ENCODE measurements around the gene DRC1.

DNA sequence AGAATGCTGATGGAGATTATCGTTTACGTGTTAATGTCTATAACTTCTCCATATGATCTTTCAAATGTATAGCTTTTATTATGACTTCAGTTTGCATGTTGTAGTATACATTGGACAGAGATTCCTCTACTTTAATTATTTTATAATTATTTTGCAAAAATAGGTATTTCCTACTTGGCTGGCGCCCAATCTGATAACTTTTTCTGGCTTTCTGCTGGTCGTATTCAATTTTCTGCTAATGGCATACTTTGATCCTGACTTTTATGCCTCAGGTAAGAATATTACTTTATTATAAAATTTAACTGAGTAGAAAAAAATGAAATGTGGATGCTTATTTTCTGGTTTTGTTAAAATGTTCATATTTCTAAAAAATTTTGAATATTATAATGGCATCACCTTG lies 37.1 kb upstream of the DRC1 start:
- TF ChIP-seq SMC3 (conservative IDR thresholded peaks at IDR 0.05; ENCODE audit: poor library complexity) (no peak), POLR2AphosphoS5 (IDR thresholded peaks at IDR 0.05) (no peak), TAF1 (IDR thresholded peaks at IDR 0.05; ENCODE audit: low read depth) (no peak), EP300 (conservative IDR thresholded peaks at IDR 0.05; ENCODE audit: poor library complexity, severe bottlenecking) (no peak), EZH2 (IDR thresholded peaks at IDR 0.05; ENCODE audit: borderline replicate concordance, insufficient read depth, low read length, poor library complexity, severe bottlenecking) (no peak), RAD21 (conservative IDR thresholded peaks at IDR 0.05) (no peak)
- TF ChIP-seq, protein P1, sequence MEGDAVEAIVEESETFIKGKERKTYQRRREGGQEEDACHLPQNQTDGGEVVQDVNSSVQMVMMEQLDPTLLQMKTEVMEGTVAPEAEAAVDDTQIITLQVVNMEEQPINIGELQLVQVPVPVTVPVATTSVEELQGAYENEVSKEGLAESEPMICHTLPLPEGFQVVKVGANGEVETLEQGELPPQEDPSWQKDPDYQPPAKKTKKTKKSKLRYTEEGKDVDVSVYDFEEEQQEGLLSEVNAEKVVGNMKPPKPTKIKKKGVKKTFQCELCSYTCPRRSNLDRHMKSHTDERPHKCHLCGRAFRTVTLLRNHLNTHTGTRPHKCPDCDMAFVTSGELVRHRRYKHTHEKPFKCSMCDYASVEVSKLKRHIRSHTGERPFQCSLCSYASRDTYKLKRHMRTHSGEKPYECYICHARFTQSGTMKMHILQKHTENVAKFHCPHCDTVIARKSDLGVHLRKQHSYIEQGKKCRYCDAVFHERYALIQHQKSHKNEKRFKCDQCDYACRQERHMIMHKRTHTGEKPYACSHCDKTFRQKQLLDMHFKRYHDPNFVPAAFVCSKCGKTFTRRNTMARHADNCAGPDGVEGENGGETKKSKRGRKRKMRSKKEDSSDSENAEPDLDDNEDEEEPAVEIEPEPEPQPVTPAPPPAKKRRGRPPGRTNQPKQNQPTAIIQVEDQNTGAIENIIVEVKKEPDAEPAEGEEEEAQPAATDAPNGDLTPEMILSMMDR (IDR thresholded peaks at IDR 0.05; ENCODE audit: poor library complexity, severe bottlenecking) = no peak
- TF ChIP-seq, protein P2, sequence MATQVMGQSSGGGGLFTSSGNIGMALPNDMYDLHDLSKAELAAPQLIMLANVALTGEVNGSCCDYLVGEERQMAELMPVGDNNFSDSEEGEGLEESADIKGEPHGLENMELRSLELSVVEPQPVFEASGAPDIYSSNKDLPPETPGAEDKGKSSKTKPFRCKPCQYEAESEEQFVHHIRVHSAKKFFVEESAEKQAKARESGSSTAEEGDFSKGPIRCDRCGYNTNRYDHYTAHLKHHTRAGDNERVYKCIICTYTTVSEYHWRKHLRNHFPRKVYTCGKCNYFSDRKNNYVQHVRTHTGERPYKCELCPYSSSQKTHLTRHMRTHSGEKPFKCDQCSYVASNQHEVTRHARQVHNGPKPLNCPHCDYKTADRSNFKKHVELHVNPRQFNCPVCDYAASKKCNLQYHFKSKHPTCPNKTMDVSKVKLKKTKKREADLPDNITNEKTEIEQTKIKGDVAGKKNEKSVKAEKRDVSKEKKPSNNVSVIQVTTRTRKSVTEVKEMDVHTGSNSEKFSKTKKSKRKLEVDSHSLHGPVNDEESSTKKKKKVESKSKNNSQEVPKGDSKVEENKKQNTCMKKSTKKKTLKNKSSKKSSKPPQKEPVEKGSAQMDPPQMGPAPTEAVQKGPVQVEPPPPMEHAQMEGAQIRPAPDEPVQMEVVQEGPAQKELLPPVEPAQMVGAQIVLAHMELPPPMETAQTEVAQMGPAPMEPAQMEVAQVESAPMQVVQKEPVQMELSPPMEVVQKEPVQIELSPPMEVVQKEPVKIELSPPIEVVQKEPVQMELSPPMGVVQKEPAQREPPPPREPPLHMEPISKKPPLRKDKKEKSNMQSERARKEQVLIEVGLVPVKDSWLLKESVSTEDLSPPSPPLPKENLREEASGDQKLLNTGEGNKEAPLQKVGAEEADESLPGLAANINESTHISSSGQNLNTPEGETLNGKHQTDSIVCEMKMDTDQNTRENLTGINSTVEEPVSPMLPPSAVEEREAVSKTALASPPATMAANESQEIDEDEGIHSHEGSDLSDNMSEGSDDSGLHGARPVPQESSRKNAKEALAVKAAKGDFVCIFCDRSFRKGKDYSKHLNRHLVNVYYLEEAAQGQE (IDR thresholded peaks at IDR 0.05; ENCODE audit: borderline replicate concordance) = no peak

All from neural cell (in vitro differentiated cells).